K562 (cell line): ENCODE measurements around the gene C2orf92. TPM values are rescaled to one million over a fixed set of nuclear protein-coding genes. Genes with fewer than 3 reads are reported as not detected.

Experiments used
- ATAC-seq: fragments of 200-7000 bp; cut with Tn5 transposase; 3 replicates; pipeline ENCODE4 v1.9.1; 2020; ENCODE audit warnings: moderate library complexity
- BruUV-seq: library from RNA; stranded (reverse); fragments of 400-500 nt; replicated peaks from 2 replicates; lab custom pipeline; 2021; lab: Mats Ljungman, UMichigan
- CTCF ChIA-PET: fragments of 300-600 bp; formaldehyde crosslinking; extraction: SDS; loops from one replicate; lab custom pipeline; 2021; ENCODE audit warnings: low intra/inter-chr PET ratio; lab: Yijun Ruan, JAX
- POLR2A ChIA-PET: fragments of 300-600, 350-650 bp; sonication (Branson Sonifier 250); formaldehyde crosslinking; extraction: SDS; loops from one replicate; lab custom pipeline; 2021; ENCODE audit warnings: antibody characterized with exemption, inconsistent platforms; lab: Yijun Ruan, JAX
- DNase-seq, 4 experiments: peaks; one replicate each; pipeline versions ENCODE4 v3.0.0 to v3.0.0-alpha.2; 2011 to 2018; ENCODE audit warnings: low spot score in 3 of 4, mixed read lengths in 3 of 4; ENCODE audit errors: extremely low read depth in 1 of 4
- FAIRE-seq: peaks from 2 replicates; lab custom pipeline; 2011; peaks lifted over from hg19 to GRCh38; lab: Jason Lieb, UNC
- H2AFZ ChIP-seq: 2 replicates; pipeline ENCODE4 v1.6.0; 2011; ENCODE audit warnings: low read depth, low read length, control low read depth, inconsistent platforms
- H3K27ac ChIP-seq: fragments of 200-600 bp; 3 replicates; pipeline ENCODE4 v1.8.0; 2011; ENCODE audit warnings: low read depth, mild to moderate bottlenecking, control low read depth, inconsistent platforms, low read length, moderate library complexity, mixed read lengths; ENCODE audit errors: extremely low read depth
- H3K27me3 ChIP-seq, 2 experiments: fragments of 300-600 bp in 1 of 2; 2 replicates in 1 of 2; 3 replicates in 1 of 2; pipeline versions ENCODE4 v1.6.0 to v1.8.0; 2011; ENCODE audit warnings: inconsistent platforms in 2 of 2, low read length in 2 of 2, mild to moderate bottlenecking in 1 of 2, mixed read lengths in 1 of 2, moderate library complexity in 1 of 2; ENCODE audit not compliant: control insufficient read depth in 2 of 2, insufficient read depth in 2 of 2
- H3K36me3 ChIP-seq: fragments of 300-600 bp; 3 replicates; pipeline ENCODE4 v1.8.0; 2011; ENCODE audit warnings: mild to moderate bottlenecking, low read length, inconsistent platforms; ENCODE audit not compliant: control insufficient read depth, insufficient read depth
- H3K4me1 ChIP-seq, 2 experiments: fragments of 200-600 bp in 1 of 2; replicated peaks in 1 of 2; 2 replicates in 1 of 2; 3 replicates in 1 of 2; pipeline versions ENCODE4 v1.5.1 to v1.8.0; 2011; ENCODE audit warnings: inconsistent platforms in 2 of 2, low read length in 2 of 2, mild to moderate bottlenecking in 1 of 2, mixed read lengths in 1 of 2, moderate library complexity in 1 of 2; ENCODE audit not compliant: control insufficient read depth in 2 of 2, insufficient read depth in 2 of 2
- H3K4me2 ChIP-seq: 2 replicates; pipeline ENCODE4 v1.6.1; 2011; ENCODE audit warnings: low read length, control low read depth, inconsistent platforms, mixed read lengths; ENCODE audit not compliant: insufficient read depth
- H3K4me3 ChIP-seq: fragments of 200-600 bp; sonication (generic), shearing (Covaris generic); 2 replicates; pipeline ENCODE4 v1.5.1; 2016; ENCODE audit warnings: control low read depth, inconsistent platforms
- H3K79me2 ChIP-seq: fragments of 200-600 bp; 3 replicates; pipeline ENCODE4 v1.8.0; 2011; ENCODE audit warnings: low read length, inconsistent platforms; ENCODE audit not compliant: control insufficient read depth, insufficient read depth
- H3K9ac ChIP-seq, 2 experiments: 2 replicates each; pipeline versions ENCODE4 v1.6.0 to v1.6.1; 2011; ENCODE audit warnings: low read depth in 2 of 2, low read length in 2 of 2, control low read depth in 1 of 2, inconsistent platforms in 1 of 2, mild to moderate bottlenecking in 1 of 2, mixed read lengths in 1 of 2; ENCODE audit not compliant: insufficient read depth in 1 of 2
- H3K9me1 ChIP-seq: one replicate; pipeline ENCODE4 v1.6.0; 2011; ENCODE audit warnings: inconsistent platforms, mild to moderate bottlenecking, low read length, moderate library complexity; ENCODE audit not compliant: control insufficient read depth, insufficient read depth
- H3K9me3 ChIP-seq: replicated peaks from 2 replicates; pipeline ENCODE4 v1.5.1; 2011; ENCODE audit warnings: low read depth, low read length, inconsistent platforms; ENCODE audit not compliant: control insufficient read depth, insufficient read depth
- H4K20me1 ChIP-seq: replicated peaks from 2 replicates; pipeline ENCODE4 v1.6.1; 2011; ENCODE audit warnings: low read length, inconsistent platforms, mixed read lengths; ENCODE audit not compliant: control insufficient read depth, insufficient read depth
- MAFK ChIP-seq: IDR thresholded peaks from 2 replicates; pipeline ENCODE4 v1.6.1; 2011; ENCODE audit warnings: low read length, improper control_type of control experiment
- WGBS: fragments of 100-300 bp; shearing (Covaris generic); methylation state at CpG from one replicate; pipeline ENCODE4 v1.1.6; 2016; ENCODE audit warnings: low coverage, mixed read lengths; ENCODE audit not compliant: insufficient coverage; ENCODE audit errors: missing lambda C conversion rate; 5-methylcytosine and 5-hydroxymethylcytosine counted together
- in situ Hi-C: fragments of 300-500 bp; cut with MboI; formaldehyde crosslinking; loops from 4 replicates; pipeline ENCODE4 v1.15.0; 2018; ENCODE audit warnings: inconsistent platforms, mixed read lengths
- intact Hi-C: fragments of 100-400 bp; cut with micrococcal nuclease; formaldehyde crosslinking; loops from 2 replicates; pipeline ENCODE4 v1.14.2; 2022
- polyA plus RNA-seq, 8 experiments: library from polyadenylated mRNA; depleted of rRNA in 4 of 8; stranded (reverse) in 5 of 8; unstranded in 3 of 8; fragments of >200 nt; fragmentation: Nextera tagmentation in 2 of 8; fragmentation: Illumina TruSeq in 1 of 8; extraction: Ambion mirVana in 2 of 8; extraction: Trizol in 1 of 8; gene quantifications; 2 replicates each; pipeline versions ENCODE4 v1.2.1 to v1.2.3, GENCODE V29; 2011 to 2014; ENCODE audit warnings: inconsistent platforms in 1 of 8, missing spikeins in 1 of 8
- total RNA-seq, 7 experiments: library from RNA; depleted of rRNA in 6 of 7; stranded (reverse); fragments of >200 nt in 6 of 7; fragmentation: Illumina TruSeq in 2 of 7; extraction: Trizol in 2 of 7; gene quantifications; 2 replicates each; pipeline versions ENCODE4 v1.2.1 to v1.2.3, GENCODE V29; 2011 to 2021; ENCODE audit warnings: low replicate concordance in 1 of 7
- TF ChIP-seq, protein P1 (sequence below), 2 experiments: fragments of 450-650 bp in 1 of 2; sonication (generic) in 1 of 2; formaldehyde crosslinking in 1 of 2; IDR thresholded peaks in 1 of 2; conservative IDR thresholded peaks in 1 of 2; 2 replicates each; pipeline versions ENCODE4 v1.6.1 to v1.8.1; 2016 to 2023; ENCODE audit warnings: mild to moderate bottlenecking in 2 of 2, moderate library complexity in 2 of 2, inconsistent platforms in 1 of 2, missing genetic modification reagents in 1 of 2

Gene C2orf92
- total and polyA plus RNA-seq, 9 of the 15 experiments (the other 6 are each of a cell fraction or from before 2014, with no cell fraction given) = 0.65 to 6.8 (median 3.6) TPM

DNA sequence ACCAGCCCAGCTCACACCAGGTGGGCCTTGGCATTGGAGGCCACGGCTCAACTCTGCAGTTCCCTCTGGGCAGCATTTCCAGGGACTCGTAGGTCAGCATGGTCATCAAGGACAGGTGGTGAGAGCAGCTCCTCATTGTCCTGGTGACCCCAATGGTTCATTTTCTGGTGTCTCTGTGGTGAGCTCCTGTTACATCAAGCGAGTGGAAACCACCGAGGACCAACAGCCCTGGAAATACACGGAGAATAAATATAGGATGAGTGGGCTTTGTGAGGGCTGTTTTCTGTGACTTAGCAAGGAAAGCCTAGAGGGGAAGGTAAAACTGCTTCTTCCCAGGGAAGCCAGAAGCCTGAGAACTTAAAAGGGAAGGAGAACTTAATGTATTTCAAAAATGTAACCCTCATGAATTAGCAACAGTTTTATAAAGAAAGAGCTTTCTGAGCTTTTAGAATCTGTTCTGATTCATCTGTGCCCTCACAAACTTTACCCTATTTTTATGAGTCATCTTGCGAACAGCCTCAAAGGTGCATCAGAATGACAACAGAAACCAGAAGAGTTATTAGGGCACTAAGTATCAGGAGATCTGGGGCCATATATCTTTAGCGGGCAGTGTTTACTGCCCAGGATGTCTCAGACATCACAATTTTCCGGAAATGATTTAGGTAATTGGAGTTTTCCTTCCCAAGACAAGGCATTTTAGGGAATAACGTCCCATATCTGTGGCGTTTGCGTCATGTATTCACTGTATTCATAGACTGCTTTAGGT lies 18.7 kb downstream of the C2orf92 start:
- WGBS = 28% methylated on average over 11 of the region's 11 CpGs
- H3K9me3 ChIP-seq = no peaks in the 10 kb centered on the region
- peak overlapping the region; percentile 43; the same call in 1 of the 2 replicates for H2AFZ ChIP-seq
- H3K27ac ChIP-seq = no peak overlapping the region
- H3K4me2 ChIP-seq = no peak overlapping the region
- no peaks in the 10 kb centered on the region for H3K79me2 ChIP-seq
- H4K20me1 ChIP-seq = no peaks in the 10 kb centered on the region
- intact Hi-C loops (no loop called here), in situ Hi-C loops (no loop called here)
- TF ChIP-seq MAFK = no peak
- TF ChIP-seq, protein P1, sequence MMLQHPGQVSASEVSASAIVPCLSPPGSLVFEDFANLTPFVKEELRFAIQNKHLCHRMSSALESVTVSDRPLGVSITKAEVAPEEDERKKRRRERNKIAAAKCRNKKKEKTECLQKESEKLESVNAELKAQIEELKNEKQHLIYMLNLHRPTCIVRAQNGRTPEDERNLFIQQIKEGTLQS (IDR thresholded peaks at IDR 0.05) = peak; percentile 22; the same call in 1 of the 2 replicates
- TF ChIP-seq, protein P1 (CRISPR knock-in tag; conservative IDR thresholded peaks at IDR 0.05) = no peak
- H3K4me1 ChIP-seq = peaks cover 0 to 3% of the 10 kb centered on the region in 2 experiments; a peak in 1 of 5 replicates
- no peak overlapping the region for H3K4me3 ChIP-seq
- H3K9ac ChIP-seq = no peak overlapping the region
- no peaks in the 10 kb centered on the region for H3K9me1 ChIP-seq
- ATAC-seq = no peak
- BruUV-seq = no TSS peak
- H3K36me3 ChIP-seq = no peaks in the 10 kb centered on the region
- no peak for FAIRE-seq
- ChIA-PET CTCF (no interaction called here), POLR2A (no interaction called here)
- H3K27me3 ChIP-seq = no peaks in the 10 kb centered on the region
- no peak for DNase-seq
